Measurements from ENCODE around the gene GDF9. TPM values are rescaled to one million over a fixed set of nuclear protein-coding genes. Genes with fewer than 3 reads are reported as not detected.

Gene GDF9
- total and polyA plus RNA-seq, 10 of the 15 experiments (the other 5 are each of a cell fraction or from before 2014, with no cell fraction given), result 0.11 to 1.5 (median 0.34) TPM

DNA sequence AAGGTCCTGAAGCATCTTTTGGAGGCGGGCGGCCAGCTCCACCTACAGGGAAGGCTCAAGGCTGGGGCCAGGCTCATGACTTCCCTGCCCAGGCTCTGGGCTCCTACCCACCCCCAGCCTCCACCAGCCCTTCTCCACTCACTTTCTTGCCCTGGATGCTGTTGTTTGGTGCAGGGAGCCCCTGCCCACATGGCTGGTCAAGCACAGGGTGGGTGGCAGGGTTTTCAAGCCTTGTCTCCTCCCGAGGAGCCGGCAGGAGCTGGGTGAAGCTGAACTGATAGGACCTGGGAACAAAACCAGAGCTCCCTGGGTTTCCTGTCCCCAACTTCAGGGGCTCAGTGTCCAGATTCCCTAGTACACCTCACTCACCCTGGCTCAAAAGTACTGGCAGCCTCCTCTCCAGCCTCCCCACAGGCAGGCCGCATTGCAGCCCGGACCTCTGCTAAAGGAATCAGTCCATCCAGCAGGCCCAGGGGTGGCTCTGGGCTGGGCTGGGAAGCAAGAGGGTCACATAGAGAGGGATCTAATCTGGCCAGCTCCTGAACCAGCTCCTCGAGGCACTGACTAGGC lies 42.7 kb downstream of the GDF9 start (continued):
- no peak for TF ChIP-seq EP300 (IDR thresholded peaks at IDR 0.05; ENCODE audit: borderline replicate concordance in 1 of 2, control insufficient read depth in 1 of 2, low read depth in 2 of 2, low read length in 2 of 2)
- TF ChIP-seq RUNX3 (IDR thresholded peaks at IDR 0.05; ENCODE audit: low read length), result no peak
- TF ChIP-seq HDAC6 (IDR thresholded peaks at IDR 0.05; ENCODE audit: unreplicated experiment), result no peak
- no peak for TF ChIP-seq LARP7 (IDR thresholded peaks at IDR 0.05)
- TF ChIP-seq ZBED1 (IDR thresholded peaks at IDR 0.05; ENCODE audit: borderline replicate concordance), result no peak
- no peak for TF ChIP-seq TARDBP (IDR thresholded peaks at IDR 0.05; ENCODE audit: borderline replicate concordance)
- no peak for TF ChIP-seq NR2F1 (conservative IDR thresholded peaks at IDR 0.05)
- TF ChIP-seq ZNF217 (IDR thresholded peaks at IDR 0.05), result no peak

DNA sequence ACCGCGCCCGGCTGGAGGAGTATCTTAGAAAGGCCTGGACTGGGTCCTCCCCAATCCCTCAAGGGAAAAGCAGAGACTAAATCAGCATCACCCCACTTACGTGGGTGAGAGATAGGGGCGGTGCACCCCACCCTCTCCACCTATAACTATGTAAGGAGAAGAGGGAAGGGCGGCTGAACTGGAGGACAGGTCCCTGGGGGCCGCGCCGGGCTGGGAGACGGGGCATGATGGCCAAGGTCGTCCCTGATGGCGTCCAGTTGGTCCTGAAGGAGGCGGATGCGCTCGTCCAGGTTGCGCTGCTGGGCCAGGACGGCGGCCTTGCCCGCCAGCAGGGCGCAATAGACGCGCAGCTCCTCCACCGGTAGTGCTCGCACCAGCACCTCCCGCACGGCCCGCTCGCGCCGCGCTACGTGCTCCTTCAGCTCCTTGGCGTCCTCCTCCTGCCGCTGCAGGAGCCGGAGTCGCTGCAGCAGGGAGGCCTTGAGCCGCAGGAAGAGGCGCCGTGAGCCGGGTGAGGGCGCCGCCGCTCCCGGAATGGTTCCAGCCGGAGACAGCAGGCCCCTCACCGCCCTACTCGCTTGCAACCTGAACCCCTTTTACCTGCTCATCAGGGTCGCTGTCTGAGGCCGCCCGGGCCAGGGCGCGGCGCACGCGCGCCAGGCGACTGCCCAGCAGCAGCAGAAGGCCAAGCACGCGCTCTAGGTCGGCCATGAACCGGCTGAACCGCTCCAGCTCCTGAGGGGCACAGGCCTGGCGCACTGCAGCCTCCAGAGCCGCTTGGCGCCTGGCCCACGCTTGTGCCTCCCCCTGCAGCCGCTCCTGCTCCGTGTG lies 43.4 kb downstream of the GDF9 start:
- no peak for ATAC-seq
- no peaks in the 10 kb centered on the region for H3K79me2 ChIP-seq (ENCODE audit: control insufficient read depth, insufficient read depth, low read length)
- no peaks in the 10 kb centered on the region for H3K36me3 ChIP-seq (ENCODE audit: control insufficient read depth in 2 of 2, insufficient read depth in 2 of 2, low read length in 1 of 2)
- 44% methylated on average over 65 of the region's 68 CpGs for WGBS (ENCODE audit: insufficient coverage, insufficient replicate concordance, low lambda C conversion rate, missing lambda C conversion rate)
- in situ Hi-C loops (cut with MboI), result loop anchor here (10.0 kb wide), 1 partner anchor 298 kb away; no protein-coding TSS in a partner anchor
- no peaks in the 10 kb centered on the region; the same call in 1 of the 2 replicates for H3K4me1 ChIP-seq (ENCODE audit: control insufficient read depth, insufficient read depth, low read length)
- no peak overlapping the region for H2AFZ ChIP-seq (ENCODE audit: control insufficient read depth, low read depth, low read length)
- H3K27me3 ChIP-seq (replicated peaks in 1 of 2; ENCODE audit: control insufficient read depth in 2 of 2, insufficient read depth in 2 of 2, low read length in 1 of 2), result peaks cover 0 to 2% of the 10 kb centered on the region in 2 experiments; a peak in 3 of 4 replicates
- no TSS peak for BruUV-seq (replicated peaks)
- no peak overlapping the region for H3K4me2 ChIP-seq (ENCODE audit: control insufficient read depth, insufficient read depth)
- H3K4me3 ChIP-seq, result no peak overlapping the region
- intact Hi-C loops (cut with micrococcal nuclease; ENCODE audit: unreplicated experiment), result loop anchor here (5.0 kb wide), 2 partner anchors 86 to 231 kb away; partner anchors contain the start of gene KIF3A
- ChIA-PET RAD21 (ENCODE audit: unreplicated experiment) (interaction anchor here (1.0 to 1.7 kb wide), 2 partner anchors 240 to 297 kb away, joined by 3 to 7 read pairs; no protein-coding TSS in a partner anchor), SMC1A (ENCODE audit: uncharacterized antibody, unreplicated experiment) (interaction anchor here (1.0 to 10.9 kb wide), 3 partner anchors 69 to 324 kb away, joined by 3 to 129 read pairs (median 3); no protein-coding TSS in a partner anchor), CTCF (interaction anchor here (1.1 to 6.5 kb wide), 3 partner anchors 30 to 317 kb away, joined by 4 to 58 read pairs (median 5); no protein-coding TSS in a partner anchor), POLR2A (interaction anchor here (0.6 kb wide), 1 partner anchor 26 kb away, joined by 6 read pairs; no protein-coding TSS in a partner anchor)
- H3K9ac ChIP-seq (ENCODE audit: control insufficient read depth, insufficient read depth, low read length), result no peak overlapping the region
- FAIRE-seq, result no peak
- H4K20me1 ChIP-seq (ENCODE audit: control insufficient read depth, insufficient read depth), result no peaks in the 10 kb centered on the region
- no peak overlapping the region for H3K27ac ChIP-seq (ENCODE audit: control insufficient read depth, insufficient read depth)
- DNase-seq (ENCODE audit: low read depth, low spot score), result no peak
- H3K9me3 ChIP-seq (replicated peaks; ENCODE audit: control insufficient read depth, insufficient read depth, low read length), result no peaks in the 10 kb centered on the region
- TF ChIP-seq, protein P1, sequence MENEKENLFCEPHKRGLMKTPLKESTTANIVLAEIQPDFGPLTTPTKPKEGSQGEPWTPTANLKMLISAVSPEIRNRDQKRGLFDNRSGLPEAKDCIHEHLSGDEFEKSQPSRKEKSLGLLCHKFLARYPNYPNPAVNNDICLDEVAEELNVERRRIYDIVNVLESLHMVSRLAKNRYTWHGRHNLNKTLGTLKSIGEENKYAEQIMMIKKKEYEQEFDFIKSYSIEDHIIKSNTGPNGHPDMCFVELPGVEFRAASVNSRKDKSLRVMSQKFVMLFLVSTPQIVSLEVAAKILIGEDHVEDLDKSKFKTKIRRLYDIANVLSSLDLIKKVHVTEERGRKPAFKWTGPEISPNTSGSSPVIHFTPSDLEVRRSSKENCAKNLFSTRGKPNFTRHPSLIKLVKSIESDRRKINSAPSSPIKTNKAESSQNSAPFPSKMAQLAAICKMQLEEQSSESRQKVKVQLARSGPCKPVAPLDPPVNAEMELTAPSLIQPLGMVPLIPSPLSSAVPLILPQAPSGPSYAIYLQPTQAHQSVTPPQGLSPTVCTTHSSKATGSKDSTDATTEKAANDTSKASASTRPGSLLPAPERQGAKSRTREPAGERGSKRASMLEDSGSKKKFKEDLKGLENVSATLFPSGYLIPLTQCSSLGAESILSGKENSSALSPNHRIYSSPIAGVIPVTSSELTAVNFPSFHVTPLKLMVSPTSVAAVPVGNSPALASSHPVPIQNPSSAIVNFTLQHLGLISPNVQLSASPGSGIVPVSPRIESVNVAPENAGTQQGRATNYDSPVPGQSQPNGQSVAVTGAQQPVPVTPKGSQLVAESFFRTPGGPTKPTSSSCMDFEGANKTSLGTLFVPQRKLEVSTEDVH (IDR thresholded peaks at IDR 0.05; ENCODE audit: low read depth, partially characterized antibody), result no peak
- no peak for TF ChIP-seq IKZF1 (conservative IDR thresholded peaks at IDR 0.05)
- TF ChIP-seq, protein P2, sequence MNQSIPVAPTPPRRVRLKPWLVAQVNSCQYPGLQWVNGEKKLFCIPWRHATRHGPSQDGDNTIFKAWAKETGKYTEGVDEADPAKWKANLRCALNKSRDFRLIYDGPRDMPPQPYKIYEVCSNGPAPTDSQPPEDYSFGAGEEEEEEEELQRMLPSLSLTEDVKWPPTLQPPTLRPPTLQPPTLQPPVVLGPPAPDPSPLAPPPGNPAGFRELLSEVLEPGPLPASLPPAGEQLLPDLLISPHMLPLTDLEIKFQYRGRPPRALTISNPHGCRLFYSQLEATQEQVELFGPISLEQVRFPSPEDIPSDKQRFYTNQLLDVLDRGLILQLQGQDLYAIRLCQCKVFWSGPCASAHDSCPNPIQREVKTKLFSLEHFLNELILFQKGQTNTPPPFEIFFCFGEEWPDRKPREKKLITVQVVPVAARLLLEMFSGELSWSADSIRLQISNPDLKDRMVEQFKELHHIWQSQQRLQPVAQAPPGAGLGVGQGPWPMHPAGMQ (IDR thresholded peaks at IDR 0.05; ENCODE audit: borderline replicate concordance), result no peak
- no peak for TF ChIP-seq NBN (IDR thresholded peaks at IDR 0.05)
- no peak for TF ChIP-seq NRF1 (conservative IDR thresholded peaks at IDR 0.05; ENCODE audit: low read depth, low read length)
- TF ChIP-seq, protein P3, sequence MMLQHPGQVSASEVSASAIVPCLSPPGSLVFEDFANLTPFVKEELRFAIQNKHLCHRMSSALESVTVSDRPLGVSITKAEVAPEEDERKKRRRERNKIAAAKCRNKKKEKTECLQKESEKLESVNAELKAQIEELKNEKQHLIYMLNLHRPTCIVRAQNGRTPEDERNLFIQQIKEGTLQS (IDR thresholded peaks at IDR 0.05; ENCODE audit: borderline replicate concordance, extremely low read depth, low read depth, low read length), result no peak
- no peak for TF ChIP-seq RELA (IDR thresholded peaks at IDR 0.05; ENCODE audit: borderline replicate concordance, partially characterized antibody)
- TF ChIP-seq SIX5 (IDR thresholded peaks at IDR 0.05; ENCODE audit: low read depth, low read length, severe bottlenecking), result no peak
- TF ChIP-seq NR2F1 (conservative IDR thresholded peaks at IDR 0.05), result no peak
- no peak for TF ChIP-seq KLF5 (IDR thresholded peaks at IDR 0.05; ENCODE audit: partially characterized antibody)
- no peak for TF ChIP-seq TBL1XR1 (IDR thresholded peaks at IDR 0.05; ENCODE audit: low read depth, low read length)

All from GM12878 (cell line).